Psoas muscle (tissue), 8 donors: ENCODE data around the gene FAM240B. TPM values are rescaled to one million over a fixed set of nuclear protein-coding genes. Genes with fewer than 3 reads are reported as not detected.

Source experiments
- ATAC-seq, 4 donors: fragments of 200-7000 bp; cut with Tn5 transposase; one replicate each; pipeline ENCODE4 v1.9.1; 2020; ENCODE audit warnings: moderate library complexity in 3 of 4, mild to moderate bottlenecking in 2 of 4
- DNase-seq, 2 donors: peaks; one replicate each; pipeline ENCODE4 v3.0.0-alpha.2; 2020
- H3K27ac ChIP-seq: fragments of 200-600 bp; one replicate; pipeline ENCODE4 v1.8.0; 2022
- H3K27me3 ChIP-seq, 3 donors: fragments of 200-600 bp in 1 of 3; one replicate each; pipeline versions ENCODE4 v1.6.1 to v1.8.0; 2013 to 2022; ENCODE audit warnings: low read length in 2 of 3, mild to moderate bottlenecking in 2 of 3, moderate library complexity in 1 of 3; ENCODE audit not compliant: insufficient read depth in 3 of 3
- H3K36me3 ChIP-seq, 2 donors: fragments of 200-600 bp in 1 of 2; one replicate each; pipeline versions ENCODE4 v1.6.1 to v1.8.0; 2013 to 2022; ENCODE audit warnings: low read depth in 1 of 2, mild to moderate bottlenecking in 1 of 2, moderate library complexity in 1 of 2; ENCODE audit not compliant: insufficient read depth in 1 of 2
- H3K4me1 ChIP-seq: fragments of 200-600 bp; one replicate; pipeline ENCODE4 v1.8.0; 2022
- H3K4me3 ChIP-seq: fragments of 200-600 bp; one replicate; pipeline ENCODE4 v1.8.0; 2022; ENCODE audit warnings: mild to moderate bottlenecking
- H3K9me3 ChIP-seq: fragments of 200-600 bp; one replicate; pipeline ENCODE4 v1.8.0; 2022
- CTCF ChIP-seq: fragments of 200-600 bp; IDR thresholded peaks from one replicate; pipeline ENCODE4 v1.8.0; 2022; ENCODE audit warnings: antibody characterized with exemption
- WGBS, 3 donors: extraction: QIAGEN DNeasy Blood & Tissue Kit; methylation state at CpG; one replicate each; pipeline versions ENCODE4 v1.1.6 to v1.1.7; 2013; 5-methylcytosine and 5-hydroxymethylcytosine counted together
- intact Hi-C, 2 donors: fragments of 100-400 bp; cut with DNase I; formaldehyde crosslinking; loops; one replicate each; pipeline versions ENCODE4 v1.11.0 to v1.14.2; 2022
- polyA plus RNA-seq, 3 donors: library from polyadenylated mRNA; stranded (reverse); fragments of 200-250 nt; gene quantifications; one replicate each; pipeline ENCODE4 v1.2.3, GENCODE V29; 2013
- total RNA-seq, 4 donors: library from RNA; stranded (reverse); fragmentation: NEBNext Ultra II Directional in 2 of 4; extraction: Animal tissue kit (Norgen Biotek cat#: 25700) in 2 of 4; gene quantifications; one replicate each; pipeline versions ENCODE4 v1.2.1 to v1.2.4, GENCODE V29; 2021 to 2023
- donor health status: healthy with polysubstance abuse.
- donor health status: DM: no; HTN: no; CAD: no; lungs with moderate emphysema.
- donor health status: Bipolar disorder and iron deficiency.
- donor health status: healthy.
- donor health status: DM: yes; HTN: yes; CAD: no.
- donor health status: DM: no; HTN: no; CAD: no.
- donor health status: DM: no; HTN: no; CAD: no.
- donor health status: DM: yes; HTN: yes; CAD: no.

Gene FAM240B
- total and polyA plus RNA-seq, 7 donors, result 0.09 to 1.1 TPM; not detected in 5

GRCh38 chr9:38708759-38709158 is 11.2 kb downstream of the FAM240B start:
- no peak overlapping the region for H3K4me3 ChIP-seq
- H3K4me1 ChIP-seq, result no peaks in the 10 kb centered on the region
- DNase-seq, result no peak
- WGBS, 3 donors, result 52 to 57% (median 55%) methylated on average over 3 of the region's 3 CpGs
- no peaks in the 10 kb centered on the region for H3K9me3 ChIP-seq
- no peaks in the 10 kb centered on the region for H3K36me3 ChIP-seq
- H3K27me3 ChIP-seq, result no peaks in the 10 kb centered on the region
- no peak for TF ChIP-seq CTCF
- H3K27ac ChIP-seq, result no peak overlapping the region
- intact Hi-C loops, result no loop called here
- no peak for ATAC-seq

GRCh38 chr9:38707885-38708637 is 11.9 kb downstream of the FAM240B start:
- Histone ChIP-seq H3K9me3 (no peaks in the 10 kb centered on the region), H3K27me3 (no peaks in the 10 kb centered on the region), H3K27ac (no peak overlapping the region), H3K4me3 (no peak overlapping the region), H3K4me1 (no peaks in the 10 kb centered on the region), H3K36me3 (no peaks in the 10 kb centered on the region)
- TF ChIP-seq CTCF, result no peak
- ATAC-seq (no peak), DNase-seq (no peak)
- 58 to 64% (median 60%) methylated on average over 10 of the region's 10 CpGs for WGBS, 3 donors
- intact Hi-C loops, result no loop called here

- intact Hi-C loops, result no loop called here
- 38 to 52% (median 39%) methylated on average over 7 of the region's 7 CpGs for WGBS, 3 donors
Observed at GRCh38 chr9:38706493-38706892, 13.4 kb downstream of the FAM240B start.

GRCh38 chr9:38705917-38706316 is 14.0 kb downstream of the FAM240B start:
- ATAC-seq, result no peak
- H3K36me3 ChIP-seq, result no peaks in the 10 kb centered on the region
- no peak for TF ChIP-seq CTCF
- no peak for DNase-seq
- H3K9me3 ChIP-seq, result no peaks in the 10 kb centered on the region
- H3K4me1 ChIP-seq, result no peaks in the 10 kb centered on the region
- WGBS, 3 donors, result 63 to 77% (median 67%) methylated on average over 6 of the region's 6 CpGs
- H3K27me3 ChIP-seq, result no peaks in the 10 kb centered on the region
- H3K4me3 ChIP-seq, result no peak overlapping the region
- no peak overlapping the region for H3K27ac ChIP-seq
- intact Hi-C loops, result no loop called here

More at GRCh38 chr9:38706493-38706892, 13.4 kb downstream of the FAM240B start:
- H3K9me3 ChIP-seq, result no peaks in the 10 kb centered on the region
- no peak for ATAC-seq
- no peak for TF ChIP-seq CTCF
- H3K27me3 ChIP-seq, result no peaks in the 10 kb centered on the region
- no peak overlapping the region for H3K27ac ChIP-seq
- no peaks in the 10 kb centered on the region for H3K36me3 ChIP-seq
- no peak for DNase-seq
- H3K4me3 ChIP-seq, result no peak overlapping the region
- H3K4me1 ChIP-seq, result no peaks in the 10 kb centered on the region

- no peak for TF ChIP-seq CTCF
- H3K27ac ChIP-seq, result no peak overlapping the region
- DNase-seq (no peak), ATAC-seq (no peak)
- H3K9me3 ChIP-seq, result no peaks in the 10 kb centered on the region
- no peak overlapping the region for H3K4me3 ChIP-seq
- H3K27me3 ChIP-seq, result peaks cover 0 to 2% (median 0%) of the 10 kb centered on the region in 3 donors
- intact Hi-C loops, result no loop called here
- H3K36me3 ChIP-seq, result no peaks in the 10 kb centered on the region
- no peaks in the 10 kb centered on the region for H3K4me1 ChIP-seq
- 43 to 55% (median 52%) methylated on average over 1 of the region's 1 CpG for WGBS, 3 donors
Observed at GRCh38 chr9:38700695-38701094, 19.2 kb downstream of the FAM240B start.
